Dedifferentiated amniotic fluid mesenchymal stem cell (primary cell): ENCODE measurements around the gene BORCS6.

Source experiments
- DNase-seq: peaks from one replicate; pipeline ENCODE4 v3.0.0-alpha.2; 2016; ENCODE audit errors: extremely low spot score

The BORCS6 gene

DNA sequence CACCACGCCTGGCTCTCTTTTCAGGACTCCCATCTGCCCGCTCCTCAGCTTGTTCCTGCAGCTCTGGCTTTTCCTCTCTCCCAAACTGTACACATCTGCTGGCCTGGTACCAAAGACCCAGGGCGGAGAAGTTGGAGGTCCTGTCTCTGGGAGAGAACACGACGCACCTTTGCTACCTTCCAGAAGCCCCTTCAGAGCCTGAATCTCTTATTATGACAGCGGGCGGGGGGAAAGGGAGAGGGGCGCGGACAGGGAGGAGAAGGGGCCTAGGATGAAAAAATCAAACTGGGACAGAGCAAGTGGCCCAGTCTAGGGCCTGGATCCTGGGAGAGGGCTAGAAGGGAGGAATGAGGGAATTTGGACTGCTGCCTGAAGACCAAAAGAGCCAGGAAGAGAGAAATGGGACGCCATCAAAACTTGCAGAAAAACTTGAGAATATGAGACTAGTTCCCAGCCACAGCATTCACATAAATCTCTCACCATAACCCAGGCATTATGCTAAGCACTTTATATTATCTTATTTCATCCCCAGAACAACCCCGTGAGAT lies 35.3 kb downstream of the BORCS6 start:
- no peak for DNase-seq

- DNase-seq: peak; percentile 98
Observed at GRCh38 chr17:8153957-8154607, 35.9 kb downstream of the BORCS6 start.

- DNase-seq: peak; percentile 85
Observed at GRCh38 chr17:8153525-8153956, 36.4 kb downstream of the BORCS6 start.

- no peak for DNase-seq
Observed at GRCh38 chr17:8153031-8153451, 36.9 kb downstream of the BORCS6 start.

GRCh38 chr17:8152112-8152775 lies 37.7 kb downstream of the BORCS6 start, which contains the start of gene PER1:
TSS of gene PER1 (minus strand) at chr17:8152404. CDS start at chr17:8150706, 1,698 bp downstream.
- DNase-seq: peak; percentile 82

DNA sequence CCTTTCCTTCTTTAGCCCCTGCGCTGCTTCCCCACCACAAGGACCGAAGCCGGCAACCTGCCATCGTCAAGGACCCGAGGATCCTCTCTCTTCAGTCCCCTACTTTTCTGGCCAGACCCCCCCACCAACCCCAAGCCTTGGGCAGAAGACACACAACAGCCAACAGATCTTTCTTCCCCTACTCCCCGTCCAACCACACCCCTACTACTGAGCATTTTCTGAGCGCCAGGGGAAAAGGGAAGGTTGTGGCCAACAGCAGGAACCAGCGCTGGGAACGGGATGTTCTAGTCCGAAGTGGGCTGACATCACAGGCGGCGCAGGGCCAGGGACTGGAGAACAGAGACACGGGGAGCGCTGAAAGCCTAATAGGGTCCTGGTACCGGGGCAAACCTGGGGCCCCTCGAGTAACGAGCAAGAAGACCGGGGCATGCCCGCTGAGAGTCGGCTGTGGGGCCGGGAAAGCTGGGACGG lies 38.3 kb downstream of the BORCS6 start:
- peak; percentile 63 for DNase-seq

- DNase-seq: peak; percentile 61
Observed at GRCh38 chr17:8151120-8151640, 38.8 kb downstream of the BORCS6 start.

GRCh38 chr17:8150194-8151119 lies 39.5 kb downstream of the BORCS6 start:
- DNase-seq: no peak

DNA sequence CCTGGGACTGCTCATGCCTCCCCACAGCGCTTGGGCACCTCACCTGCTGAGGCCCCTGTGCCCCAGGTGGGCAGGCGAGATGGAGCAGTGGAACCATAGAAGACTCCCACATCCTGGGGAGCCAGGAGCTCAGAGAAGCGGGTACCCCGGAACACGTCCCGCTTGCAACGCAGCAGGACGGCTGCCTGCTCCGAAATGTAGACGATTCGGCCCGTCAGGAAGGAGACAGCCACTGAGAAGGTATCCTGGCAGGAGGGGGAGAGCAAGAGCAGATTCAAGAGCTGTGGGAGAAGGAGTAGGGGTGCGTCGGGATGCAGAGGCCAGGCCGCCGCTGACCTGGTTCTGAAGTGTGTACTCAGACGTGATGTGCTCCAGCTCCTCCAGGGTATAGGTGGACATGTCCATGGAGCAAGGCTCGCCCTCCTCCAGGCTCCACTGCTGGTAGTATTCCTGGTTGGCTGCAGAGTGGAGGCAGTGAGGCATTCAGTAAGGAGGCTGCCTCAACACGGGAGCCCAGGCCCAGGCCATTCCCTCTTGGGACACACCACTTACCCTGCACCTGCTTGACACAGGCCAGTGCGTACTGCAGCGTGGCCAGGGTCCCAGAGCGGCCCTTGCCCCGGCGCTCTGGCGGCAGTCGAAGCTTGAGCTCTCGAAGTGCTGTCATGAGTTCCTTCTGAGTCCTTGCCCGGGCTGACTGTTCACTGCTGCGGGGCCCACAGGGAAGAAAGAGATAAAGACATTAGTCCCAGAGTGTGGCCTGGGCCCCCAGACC lies 40.4 kb downstream of the BORCS6 start:
- no peak for DNase-seq

DNA sequence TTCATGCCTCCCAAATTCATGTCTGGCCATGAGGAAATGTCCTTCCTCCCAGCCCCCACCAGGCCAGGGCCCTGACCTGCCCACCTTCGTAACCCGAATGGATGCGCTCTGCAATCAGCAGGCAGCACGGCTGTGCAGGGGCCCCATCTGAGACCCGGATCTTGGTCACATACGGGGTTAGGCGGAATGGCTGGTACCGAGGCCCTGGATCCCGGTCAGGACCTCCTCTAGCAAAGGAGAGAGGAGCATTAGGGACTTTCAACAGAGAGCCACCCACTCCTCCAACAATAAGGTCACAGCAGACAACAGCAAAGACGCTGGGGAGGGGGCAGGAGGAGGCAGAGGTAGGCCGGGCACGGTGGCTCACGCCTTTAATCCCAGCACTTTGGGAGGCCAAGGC lies 41.4 kb downstream of the BORCS6 start:
- no peak for DNase-seq

GRCh38 chr17:8147805-8148404 lies 42.1 kb downstream of the BORCS6 start:
- no peak for DNase-seq

DNA sequence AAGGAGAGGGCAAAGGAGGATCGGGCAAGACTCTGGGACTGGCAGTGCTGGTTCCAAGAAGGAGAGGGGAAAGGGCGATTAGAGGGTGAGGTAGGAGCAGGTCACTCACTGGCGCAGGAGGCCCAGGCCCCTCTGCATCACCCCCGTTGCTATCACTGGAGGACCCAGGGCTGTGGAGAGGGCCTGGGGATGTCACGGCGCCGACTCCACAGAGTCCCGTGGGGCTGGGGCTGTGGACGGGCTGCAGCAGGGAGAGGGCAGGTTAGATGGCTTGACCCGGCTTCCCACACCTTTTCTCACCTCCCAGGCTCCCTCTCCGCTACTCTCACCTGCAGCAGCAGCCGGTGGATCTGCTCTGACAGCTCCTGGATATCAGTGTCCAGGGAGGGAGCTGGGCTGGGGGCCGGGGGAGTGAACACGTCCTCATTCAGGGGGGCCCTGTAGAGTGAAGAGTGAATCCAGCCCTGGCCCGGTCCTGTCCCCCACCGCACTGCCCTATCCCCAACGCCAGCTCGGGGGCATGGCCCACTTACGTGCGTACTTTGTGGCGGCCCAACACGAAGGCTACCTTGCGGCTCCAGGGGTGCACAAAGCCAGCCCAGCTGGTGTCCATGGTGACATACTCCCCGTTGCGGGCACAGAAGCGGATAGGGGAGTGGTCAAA lies 42.7 kb downstream of the BORCS6 start:
- no peak for DNase-seq

DNA sequence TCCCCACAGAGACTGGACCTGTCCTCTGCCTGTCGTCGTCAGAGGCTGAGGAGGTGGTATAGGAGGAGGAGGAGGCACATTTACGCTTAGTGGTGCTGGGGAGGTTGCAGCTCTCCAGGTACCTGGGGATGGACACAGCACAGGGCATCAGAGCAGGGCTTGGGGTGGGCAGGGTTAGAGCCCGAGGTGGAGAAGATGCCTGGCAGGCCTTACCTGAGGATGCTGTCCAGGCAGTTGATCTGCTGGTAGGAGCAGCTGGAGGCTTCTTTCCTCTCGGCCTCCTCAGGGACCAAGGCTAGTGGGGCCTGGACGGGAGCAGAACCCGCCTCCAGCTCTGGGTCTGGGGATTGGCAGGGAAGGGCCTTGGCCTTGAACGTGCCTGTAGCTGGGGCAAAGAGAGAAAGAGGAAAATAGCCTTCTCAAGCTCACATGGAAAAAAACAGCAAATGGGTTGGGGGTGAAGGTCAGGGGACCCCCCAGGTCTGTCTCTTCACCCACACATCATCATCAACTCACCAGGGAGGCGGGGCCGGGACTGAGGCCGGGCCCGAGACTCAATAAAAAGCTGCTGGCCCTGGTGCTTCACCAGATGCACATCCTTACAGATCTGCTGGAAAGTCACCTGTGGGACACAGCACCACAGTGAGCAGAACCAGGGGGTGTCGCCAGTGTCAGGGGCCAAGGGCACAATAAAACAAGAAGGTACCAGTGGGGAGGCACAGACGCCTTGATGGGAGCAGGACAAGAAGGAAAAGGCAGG lies 43.4 kb downstream of the BORCS6 start:
- no peak for DNase-seq

DNA sequence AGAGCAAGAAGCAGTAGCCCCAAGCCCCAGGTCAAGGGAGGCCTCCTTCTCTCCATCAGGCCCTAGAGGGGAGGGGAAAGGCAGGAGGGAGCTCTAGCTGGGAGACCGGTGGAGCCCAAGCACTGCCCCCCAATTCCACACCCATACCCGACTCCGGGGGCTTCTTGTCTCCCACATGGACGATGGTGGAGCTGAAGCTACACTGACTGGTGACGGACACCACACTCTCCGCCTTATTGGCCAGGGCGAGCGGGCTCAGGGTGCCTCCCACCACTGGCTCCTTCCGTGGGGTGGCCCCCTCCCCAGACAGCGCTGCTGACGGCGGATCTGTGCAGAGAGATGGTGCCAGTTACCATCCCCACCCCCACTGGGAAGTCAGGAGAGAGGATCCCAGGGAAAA lies 44.2 kb downstream of the BORCS6 start:
- DNase-seq: no peak

- DNase-seq: no peak
Observed at GRCh38 chr17:8144401-8145231, 45.4 kb downstream of the BORCS6 start.

- no peak for DNase-seq
Observed at GRCh38 chr17:8143581-8144400, 46.2 kb downstream of the BORCS6 start.

DNA sequence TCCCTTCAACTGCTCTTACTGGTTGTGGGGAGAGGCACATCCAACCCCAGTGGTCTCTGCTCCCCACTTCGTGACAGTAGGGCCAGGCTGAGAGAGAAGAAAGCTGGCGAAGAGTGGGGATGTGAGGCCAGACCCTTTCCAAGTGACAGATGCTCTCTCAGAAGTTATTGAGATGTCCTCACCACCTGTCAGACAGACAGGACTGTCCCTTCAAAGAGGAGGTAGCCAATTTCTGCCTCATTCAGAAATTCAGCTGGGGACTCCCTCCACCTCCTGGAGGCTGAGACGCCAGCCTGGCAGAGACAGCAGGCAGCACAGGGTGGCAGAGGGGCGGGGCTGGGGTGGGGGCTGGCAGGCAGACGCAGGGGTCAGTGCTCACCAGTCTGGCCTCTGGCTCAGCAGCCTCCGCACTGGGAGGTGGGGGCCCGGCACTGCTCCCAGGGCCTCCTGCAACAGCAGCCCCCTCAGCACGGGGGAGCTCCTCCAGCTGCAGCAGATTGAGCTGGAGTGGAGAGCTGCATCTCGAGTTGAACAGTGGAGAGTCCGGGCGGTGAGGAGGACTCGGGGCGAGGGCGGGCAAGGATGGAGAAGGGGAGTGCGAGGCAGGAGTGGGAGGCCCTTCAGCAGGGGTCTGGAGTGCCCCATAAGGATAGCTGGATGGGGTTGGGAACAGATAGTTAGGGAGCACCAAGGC lies 46.9 kb downstream of the BORCS6 start:
- no peak for DNase-seq
